ENCODE measurements around the gene CHCHD1.

Gene CHCHD1

GRCh38 chr10:73807471-73807870, 25.6 kb downstream of the CHCHD1 start:
- no peak overlapping the region for H3K4me3 ChIP-seq (ENCODE audit: low read length)
- no peak for TF ChIP-seq CTCF (IDR thresholded peaks at IDR 0.05; ENCODE audit: insufficient read depth, low read depth, low read length, missing control alignments)

GRCh38 chr10:73808021-73808815, 26.4 kb downstream of the CHCHD1 start:
- DNase-seq (ENCODE audit: low read depth), result no peak
- no peak for TF ChIP-seq CTCF (IDR thresholded peaks at IDR 0.05; ENCODE audit: insufficient read depth, low read depth, low read length, missing control alignments)

More at GRCh38 chr10:73807471-73807870, 25.6 kb downstream of the CHCHD1 start:
- no peak for DNase-seq (ENCODE audit: low read depth)

GRCh38 chr10:73809061-73809818, 27.4 kb downstream of the CHCHD1 start:
- no peak overlapping the region for H3K4me3 ChIP-seq (ENCODE audit: low read length)
- no peak for TF ChIP-seq CTCF (IDR thresholded peaks at IDR 0.05; ENCODE audit: insufficient read depth, low read depth, low read length, missing control alignments)
- DNase-seq (ENCODE audit: low read depth), result no peak

More at GRCh38 chr10:73808021-73808815, 26.4 kb downstream of the CHCHD1 start:
- no peak overlapping the region for H3K4me3 ChIP-seq (ENCODE audit: low read length)

GRCh38 chr10:73810358-73810734, 28.5 kb downstream of the CHCHD1 start:
- no peak for DNase-seq (ENCODE audit: low read depth)
- TF ChIP-seq CTCF (IDR thresholded peaks at IDR 0.05; ENCODE audit: insufficient read depth, low read depth, low read length, missing control alignments), result no peak

GRCh38 chr10:73810735-73811465, 29.1 kb downstream of the CHCHD1 start:
- DNase-seq (ENCODE audit: low read depth), result peak; percentile 35
- H3K4me3 ChIP-seq (ENCODE audit: low read length), result peak overlapping the region; percentile 60
- no peak for TF ChIP-seq CTCF (IDR thresholded peaks at IDR 0.05; ENCODE audit: insufficient read depth, low read depth, low read length, missing control alignments)

More at GRCh38 chr10:73810358-73810734, 28.5 kb downstream of the CHCHD1 start:
- H3K4me3 ChIP-seq (ENCODE audit: low read length), result peak overlapping the region; percentile 60

GRCh38 chr10:73812657-73813056, 30.8 kb downstream of the CHCHD1 start:
- no peak for TF ChIP-seq CTCF (IDR thresholded peaks at IDR 0.05; ENCODE audit: insufficient read depth, low read depth, low read length, missing control alignments)
- no peak for DNase-seq (ENCODE audit: low read depth)
- H3K4me3 ChIP-seq (ENCODE audit: low read length), result no peak overlapping the region
